Measurements from ENCODE around the gene RAB5A. TPM values are rescaled to one million over a fixed set of nuclear protein-coding genes. Genes with fewer than 3 reads are reported as not detected.

Gene RAB5A
- total RNA-seq, 3 donors from 2014 or later, result 68.6 to 73.4 (median 69.2) TPM

DNA sequence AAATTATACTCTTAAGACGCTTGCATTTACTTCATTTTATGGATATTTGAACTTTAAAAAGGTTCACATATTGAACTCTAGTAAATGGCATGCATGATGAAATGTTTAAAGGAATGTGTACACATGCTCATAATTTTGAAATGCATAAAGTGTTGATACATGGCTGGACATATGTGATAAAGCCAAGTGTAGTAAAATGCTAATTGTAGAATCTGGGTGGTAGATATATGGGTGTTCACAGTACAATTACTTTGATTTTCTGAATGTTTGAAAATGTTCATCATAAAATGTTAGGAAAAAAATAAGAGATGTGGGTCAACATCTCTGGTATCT is 8.6 kb upstream of the RAB5A start:
- Histone ChIP-seq H3K4me3 (no peak overlapping the region), H3K36me3 (ENCODE audit: low read depth) (no peaks in the 10 kb centered on the region), H3K4me1 (ENCODE audit: low read depth) (no peaks in the 10 kb centered on the region), H3K9me3 (no peaks in the 10 kb centered on the region)
- ATAC-seq, result no peak
- intact Hi-C loops (cut with DNase I, micrococcal nuclease), result no loop called here
- TF ChIP-seq, protein P1, sequence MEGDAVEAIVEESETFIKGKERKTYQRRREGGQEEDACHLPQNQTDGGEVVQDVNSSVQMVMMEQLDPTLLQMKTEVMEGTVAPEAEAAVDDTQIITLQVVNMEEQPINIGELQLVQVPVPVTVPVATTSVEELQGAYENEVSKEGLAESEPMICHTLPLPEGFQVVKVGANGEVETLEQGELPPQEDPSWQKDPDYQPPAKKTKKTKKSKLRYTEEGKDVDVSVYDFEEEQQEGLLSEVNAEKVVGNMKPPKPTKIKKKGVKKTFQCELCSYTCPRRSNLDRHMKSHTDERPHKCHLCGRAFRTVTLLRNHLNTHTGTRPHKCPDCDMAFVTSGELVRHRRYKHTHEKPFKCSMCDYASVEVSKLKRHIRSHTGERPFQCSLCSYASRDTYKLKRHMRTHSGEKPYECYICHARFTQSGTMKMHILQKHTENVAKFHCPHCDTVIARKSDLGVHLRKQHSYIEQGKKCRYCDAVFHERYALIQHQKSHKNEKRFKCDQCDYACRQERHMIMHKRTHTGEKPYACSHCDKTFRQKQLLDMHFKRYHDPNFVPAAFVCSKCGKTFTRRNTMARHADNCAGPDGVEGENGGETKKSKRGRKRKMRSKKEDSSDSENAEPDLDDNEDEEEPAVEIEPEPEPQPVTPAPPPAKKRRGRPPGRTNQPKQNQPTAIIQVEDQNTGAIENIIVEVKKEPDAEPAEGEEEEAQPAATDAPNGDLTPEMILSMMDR (IDR thresholded peaks at IDR 0.05), result no peak
- DNase-seq, result no peak

DNA sequence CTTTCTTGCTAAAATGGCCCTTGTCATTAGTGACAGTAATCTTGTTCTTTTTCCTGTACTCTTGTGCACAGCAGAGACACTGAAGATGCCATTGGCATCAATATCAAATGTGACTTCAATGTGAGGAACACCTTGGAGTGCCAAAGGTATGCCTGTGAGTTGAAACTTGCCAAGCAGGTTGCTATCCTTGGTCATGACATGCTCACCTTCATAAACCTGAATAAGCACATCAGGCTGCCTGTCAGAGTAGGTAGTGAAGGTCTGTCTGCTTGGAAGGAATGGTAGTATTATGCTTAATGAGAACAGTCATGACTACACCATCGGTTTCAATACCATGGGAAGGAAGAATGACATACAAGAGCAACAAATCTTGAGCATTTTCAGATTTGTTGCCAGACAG is 6.3 kb upstream of the RAB5A start:
- H3K9me3 ChIP-seq, result no peaks in the 10 kb centered on the region
- no peak overlapping the region for H3K4me3 ChIP-seq
- TF ChIP-seq, protein P1 (IDR thresholded peaks at IDR 0.05), result no peak
- ATAC-seq (no peak), DNase-seq (no peak)
- intact Hi-C loops (cut with DNase I, micrococcal nuclease), result loop anchor here in 1 of 2 donors (10.0 kb wide), 1 partner anchor 104 kb away; the partner anchor contains the start of gene KAT2B
- no peaks in the 10 kb centered on the region for H3K36me3 ChIP-seq (ENCODE audit: low read depth)
- H3K4me1 ChIP-seq (ENCODE audit: low read depth), result no peaks in the 10 kb centered on the region

DNA sequence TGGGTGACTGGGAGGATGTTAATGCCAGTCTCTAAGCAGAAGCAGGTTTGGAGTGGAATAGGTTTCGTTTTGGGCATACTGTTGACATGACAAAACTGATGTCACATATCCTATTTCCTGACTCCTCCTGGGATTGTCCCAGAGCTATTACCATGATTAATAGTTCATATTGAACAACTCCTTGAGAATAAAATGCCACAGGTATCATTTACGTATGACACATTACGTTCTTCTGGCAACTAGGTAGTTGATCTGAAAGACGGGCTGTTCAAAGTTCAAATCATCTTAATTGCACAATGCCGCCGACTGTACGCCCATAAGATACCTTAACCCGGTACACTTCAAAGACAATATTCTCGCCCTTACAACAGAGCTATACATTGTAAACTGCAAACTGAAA is 1.4 kb upstream of the RAB5A start:
- H3K4me3 ChIP-seq, result no peak overlapping the region
- H3K36me3 ChIP-seq (ENCODE audit: low read depth), result no peaks in the 10 kb centered on the region
- peaks cover 19% of the 10 kb centered on the region for H3K4me1 ChIP-seq (ENCODE audit: low read depth)
- TF ChIP-seq, protein P1 (IDR thresholded peaks at IDR 0.05), result no peak
- intact Hi-C loops (cut with DNase I, micrococcal nuclease), result loop anchor here in 1 of 2 donors (10.0 kb wide), 1 partner anchor 99 kb away; the partner anchor contains the start of gene KAT2B
- ATAC-seq (peak; percentile 52), DNase-seq (peak in 2 of 3 donors; percentile 26 to 69)
- H3K9me3 ChIP-seq, result no peaks in the 10 kb centered on the region

DNA sequence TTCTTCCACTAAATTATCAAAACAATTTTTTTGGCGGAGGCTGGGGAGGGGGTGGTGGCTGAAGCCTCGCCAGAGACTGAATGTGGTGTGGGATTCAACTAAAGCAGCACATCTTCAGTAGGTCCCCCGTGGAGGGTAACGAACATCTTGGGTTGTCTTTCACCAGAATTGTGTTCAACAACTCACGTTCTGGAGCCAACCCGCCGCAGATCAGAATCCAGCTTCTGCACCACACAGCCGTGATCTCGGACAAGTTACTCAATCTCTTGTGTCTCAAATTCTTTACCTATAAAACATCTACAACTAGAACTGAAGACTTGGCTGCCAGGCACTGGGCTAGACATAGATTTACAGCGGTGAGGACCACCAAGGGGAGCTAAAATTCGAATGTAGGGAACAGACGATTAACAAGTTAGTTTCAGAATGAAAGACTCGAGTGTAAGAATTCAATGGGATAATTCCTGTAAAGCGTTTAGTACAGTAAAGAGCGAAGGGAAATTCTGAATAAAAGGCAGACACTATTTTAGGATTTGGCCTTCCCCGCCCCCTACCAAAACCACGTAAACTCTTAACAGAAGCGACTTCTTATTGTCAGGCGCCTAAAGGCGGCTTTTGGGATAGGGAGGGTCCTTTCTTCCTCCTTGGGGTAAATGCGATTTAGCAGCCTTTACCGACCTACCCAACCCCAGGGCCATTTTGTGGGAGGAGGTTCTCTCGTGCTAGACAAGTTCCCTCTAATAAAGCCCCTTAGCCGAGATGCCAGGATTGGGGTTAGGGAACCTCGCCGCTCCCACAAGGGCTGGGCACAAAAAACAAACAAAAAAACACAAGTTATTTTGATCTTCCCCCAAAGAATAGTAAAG is 697 bp upstream of the RAB5A start:
- TF ChIP-seq, protein P1 (IDR thresholded peaks at IDR 0.05), result no peak
- peak in 2 of 3 donors; percentile 38 to 45 for DNase-seq
- intact Hi-C loops (cut with DNase I, micrococcal nuclease), result loop anchor here in 1 of 2 donors (10.0 kb wide), 1 partner anchor 99 kb away; the partner anchor contains the start of gene KAT2B
- peak overlapping the region; percentile 97 for H3K4me3 ChIP-seq
- H3K9me3 ChIP-seq, result no peaks in the 10 kb centered on the region
- no peaks in the 10 kb centered on the region for H3K36me3 ChIP-seq (ENCODE audit: low read depth)
- no peak for ATAC-seq
- H3K4me1 ChIP-seq (ENCODE audit: low read depth), result peaks cover 19% of the 10 kb centered on the region

DNA sequence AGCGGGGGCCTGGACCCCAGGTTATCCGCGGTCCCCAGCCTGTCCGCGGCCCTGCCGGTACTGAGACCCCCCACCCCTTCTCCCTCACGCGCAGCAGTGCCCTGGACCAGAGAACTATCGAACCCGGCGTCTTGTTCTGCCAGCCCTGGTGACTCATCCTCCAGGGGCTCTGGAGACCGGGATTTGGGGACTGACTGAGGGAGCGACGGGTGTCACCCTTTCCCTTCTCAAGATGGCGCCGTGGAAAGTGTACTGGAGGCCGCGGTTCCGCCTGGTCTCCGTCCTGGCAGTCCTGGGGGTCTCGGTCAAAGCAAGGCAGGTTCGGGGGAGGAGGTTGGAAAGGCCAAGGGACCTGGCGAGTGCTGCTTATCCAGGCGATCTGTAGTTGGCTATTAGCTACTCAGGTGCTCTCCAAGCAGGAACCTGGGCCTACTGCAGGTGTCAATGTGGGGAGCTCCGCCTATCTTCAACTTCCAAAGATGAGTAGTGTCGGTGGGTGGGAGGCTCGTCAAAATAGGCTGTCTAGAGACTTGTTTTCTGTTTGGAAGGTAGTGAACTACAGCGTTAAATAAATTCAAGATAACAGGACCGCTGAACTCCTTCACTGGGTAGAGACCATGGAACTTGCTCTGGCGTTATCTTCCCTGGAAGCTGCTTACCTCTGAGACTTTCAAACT is 790 bp downstream of the RAB5A start:
- TF ChIP-seq, protein P1 (IDR thresholded peaks at IDR 0.05), result no peak
- DNase-seq (peak in 1 of 3 donors; percentile 62), ATAC-seq (peak; percentile 38)
- peak overlapping the region; percentile 97 for H3K4me3 ChIP-seq
- H3K4me1 ChIP-seq (ENCODE audit: low read depth), result peaks cover 19% of the 10 kb centered on the region
- intact Hi-C loops (cut with DNase I, micrococcal nuclease), result loop anchor here in 1 of 2 donors (10.0 kb wide), 1 partner anchor 97 kb away; the partner anchor contains the start of gene KAT2B
- H3K36me3 ChIP-seq (ENCODE audit: low read depth), result no peaks in the 10 kb centered on the region
- no peaks in the 10 kb centered on the region for H3K9me3 ChIP-seq
